DND-41 (cell line): ENCODE data around the gene PHC2.

ENCODE experiments used
- CTCF ChIP-seq: IDR thresholded peaks from 2 replicates; pipeline ENCODE4 v1.5.1; 2012; ENCODE audit warnings: borderline replicate concordance, low read length, moderate library complexity, mild to moderate bottlenecking; ENCODE audit not compliant: poor library complexity, severe bottlenecking; ENCODE audit errors: extremely low read depth
- EZH2 ChIP-seq: IDR thresholded peaks from 3 replicates; pipeline ENCODE4 v1.6.1; 2012; ENCODE audit warnings: borderline replicate concordance, low read depth, mild to moderate bottlenecking, moderate library complexity, low read length, inconsistent platforms; ENCODE audit not compliant: severe bottlenecking

GRCh38 chr1:33459691-33460090 is 28.8 kb upstream of the PHC2 start:
- TF ChIP-seq CTCF = no peak
- TF ChIP-seq EZH2 = no peak
